HG03521 (cell line): Measurements from ENCODE around the gene FTH1.
"Not testable (repeated sequence)": the region's sequence is repeated elsewhere in the genome, so short reads cannot be mapped to it uniquely, and the experiment has no call there.

Source experiments
- ATAC-seq: cut with Tn5 transposase; IDR thresholded peaks from one replicate; pipeline ENCODE4 v1.9.1; 2021; ENCODE audit warnings: mild to moderate bottlenecking, moderate library complexity; ENCODE audit not compliant: unreplicated experiment

FTH1 gene

GRCh38 chr11:61964058-61964665, 3.3 kb downstream of the FTH1 start:
- ATAC-seq, result no peak

- no peak for ATAC-seq
Measured at GRCh38 chr11:61963282-61964057, 4.0 kb downstream of the FTH1 start.

GRCh38 chr11:61963016-61963281, 4.5 kb downstream of the FTH1 start:
- no peak for ATAC-seq

- ATAC-seq, result no peak
Measured at GRCh38 chr11:61962213-61963015, 5.0 kb downstream of the FTH1 start.

- ATAC-seq, result no peak
Measured at GRCh38 chr11:61961570-61962212, 5.7 kb downstream of the FTH1 start.

GRCh38 chr11:61960532-61960931, 6.9 kb downstream of the FTH1 start:
- no peak for ATAC-seq

GRCh38 chr11:61959678-61960077, 7.8 kb downstream of the FTH1 start:
- ATAC-seq, result no peak

GRCh38 chr11:61959114-61959513, 8.3 kb downstream of the FTH1 start:
- no peak for ATAC-seq

- no peak for ATAC-seq
Measured at GRCh38 chr11:61958590-61958989, 8.8 kb downstream of the FTH1 start.

GRCh38 chr11:61957021-61957770, 10.2 kb downstream of the FTH1 start:
- ATAC-seq, result no peak

GRCh38 chr11:61956191-61957020, 11.0 kb downstream of the FTH1 start:
- ATAC-seq, result no peak

- no peak for ATAC-seq
Measured at GRCh38 chr11:61955422-61956135, 11.9 kb downstream of the FTH1 start.

GRCh38 chr11:61954851-61955421, 12.5 kb downstream of the FTH1 start:
- ATAC-seq, result no peak

- no peak for ATAC-seq
Measured at GRCh38 chr11:61954106-61954850, 13.2 kb downstream of the FTH1 start.

- ATAC-seq, result not testable (repeated sequence)
Measured at GRCh38 chr11:61953632-61954031, 13.8 kb downstream of the FTH1 start.

- no peak for ATAC-seq
Measured at GRCh38 chr11:61952882-61953281, 14.6 kb downstream of the FTH1 start.

GRCh38 chr11:61951484-61952135, 15.8 kb downstream of the FTH1 start:
- ATAC-seq, result no peak

GRCh38 chr11:61950035-61950547, 17.3 kb downstream of the FTH1 start, which contains the start of gene BEST1:
TSS of gene BEST1 (plus strand) at chr11:61950351. CDS start at chr11:61951807, 1,456 bp downstream.
- ATAC-seq, result no peak
